KOPT-K1 (cell line): ENCODE measurements around the gene ITPKB.
A peak's percentile ranks its signal among the peaks of the same experiment; 100 is the strongest.
"Not testable (repeated sequence)": the region's sequence is repeated elsewhere in the genome, so short reads cannot be mapped to it uniquely, and the experiment has no call there.

Experiments
- H3K27ac ChIP-seq: fragments of 200-600 bp; sonication (generic); 2 replicates; pipeline ENCODE4 v1.5.1; 2016; ENCODE audit warnings: antibody characterized with exemption, mild to moderate bottlenecking, low read depth, low read length; ENCODE audit not compliant: poor library complexity, severe bottlenecking
- H3K36me3 ChIP-seq: fragments of 200-600 bp; sonication (generic); 2 replicates; pipeline ENCODE4 v1.5.1; 2017; ENCODE audit warnings: antibody characterized with exemption, mild to moderate bottlenecking, low read length, moderate library complexity; ENCODE audit not compliant: insufficient read depth
- H3K9me3 ChIP-seq: fragments of 200-600 bp; sonication (generic); 2 replicates; pipeline ENCODE4 v1.5.1; 2017; ENCODE audit warnings: antibody characterized with exemption, low read length, mild to moderate bottlenecking; ENCODE audit not compliant: insufficient read depth, poor library complexity, severe bottlenecking

Gene ITPKB

DNA sequence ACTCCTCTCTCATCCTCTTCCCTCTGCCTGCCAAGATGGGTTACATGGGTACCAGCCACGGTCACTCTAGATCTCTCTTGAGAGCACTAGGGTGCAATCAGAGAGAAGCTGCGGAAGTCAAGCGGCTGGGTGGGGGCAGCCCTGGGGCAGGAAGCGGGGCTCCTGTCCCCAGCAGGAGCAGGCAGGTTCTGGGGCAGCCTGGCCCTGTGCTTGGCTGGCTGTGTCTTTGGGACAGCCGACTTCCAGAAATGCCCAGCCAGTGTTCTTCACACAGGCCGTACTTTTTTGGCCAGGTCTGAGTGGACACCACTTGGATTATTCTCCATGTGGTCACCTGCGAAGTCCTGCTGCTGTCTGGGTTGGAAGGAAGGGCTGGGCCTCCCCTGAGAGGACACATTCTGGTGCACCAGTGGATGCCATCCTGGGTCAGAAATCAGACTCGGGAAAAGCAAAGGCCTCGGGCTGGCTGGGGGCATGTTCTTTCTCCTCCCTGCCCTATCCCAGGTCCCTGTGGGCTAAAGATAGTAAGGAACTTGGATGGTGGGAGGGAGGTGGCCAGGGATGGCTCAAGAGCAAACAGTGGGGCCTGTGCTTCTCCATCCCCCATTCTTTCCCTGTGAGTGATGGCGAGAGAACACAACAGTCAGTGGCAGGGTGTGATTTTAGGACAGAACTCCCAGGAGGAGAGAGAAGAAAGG, 93.7 kb downstream of the ITPKB start:
- Histone ChIP-seq H3K36me3 (peaks cover 46% of the 10 kb centered on the region), H3K27ac (no peak overlapping the region), H3K9me3 (no peaks in the 10 kb centered on the region)

- H3K36me3 ChIP-seq: peaks cover 47% of the 10 kb centered on the region
- no peak overlapping the region for H3K27ac ChIP-seq
- no peaks in the 10 kb centered on the region for H3K9me3 ChIP-seq
These were observed 94.4 kb downstream of the ITPKB start for GRCh38 chr1:226644541-226645176.

DNA sequence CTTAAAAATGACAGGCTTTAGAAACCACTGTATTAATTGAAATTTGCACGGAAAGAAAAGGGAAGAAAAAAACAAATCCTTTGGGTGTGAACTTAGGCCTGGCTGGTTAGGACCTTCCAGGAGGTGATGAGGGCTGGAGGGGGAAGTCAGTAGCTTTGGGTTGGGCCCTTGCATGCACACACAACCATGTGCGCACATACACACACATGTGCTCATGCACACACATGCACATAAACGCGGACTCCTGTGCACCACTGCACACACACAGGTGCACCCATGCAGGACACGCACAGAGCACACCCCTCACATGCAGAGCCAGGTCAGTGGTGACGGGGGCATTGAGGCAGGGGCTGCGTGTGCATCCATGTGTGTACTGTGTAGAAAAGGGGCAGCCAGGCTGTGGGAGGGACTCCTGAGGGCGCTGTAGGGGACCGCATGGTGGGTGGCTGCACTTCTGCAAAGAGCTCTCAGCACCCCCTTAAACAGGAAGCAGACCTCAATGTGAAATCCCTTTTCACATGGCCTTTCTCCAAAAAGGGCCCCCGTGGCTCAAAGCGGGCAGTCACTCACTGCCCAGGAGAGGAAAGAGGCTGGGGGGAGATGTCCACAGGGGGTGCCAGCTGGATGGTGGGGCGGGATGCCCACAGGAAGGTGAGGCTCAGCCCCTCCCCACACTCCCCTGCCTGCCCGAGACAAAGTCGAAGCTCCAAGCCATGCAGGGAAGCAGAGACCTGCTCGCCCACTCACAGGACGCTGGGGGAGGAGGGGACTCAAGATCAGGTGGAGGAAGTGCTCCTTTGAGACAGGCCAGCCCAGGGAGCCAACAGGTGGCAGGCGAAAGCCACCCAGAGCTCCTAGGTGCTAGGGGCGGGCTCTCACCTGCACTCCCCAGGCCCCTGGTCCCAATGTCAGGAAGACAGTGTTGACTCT, 95.2 kb downstream of the ITPKB start:
- Histone ChIP-seq H3K27ac (peak overlapping the region; percentile 29), H3K9me3 (no peaks in the 10 kb centered on the region), H3K36me3 (peaks cover 53% of the 10 kb centered on the region)

- peak overlapping the region; percentile 29 for H3K27ac ChIP-seq
- H3K36me3 ChIP-seq: peaks cover 49% of the 10 kb centered on the region
- H3K9me3 ChIP-seq: no peaks in the 10 kb centered on the region
These were observed 95.9 kb downstream of the ITPKB start for GRCh38 chr1:226643177-226643576.

DNA sequence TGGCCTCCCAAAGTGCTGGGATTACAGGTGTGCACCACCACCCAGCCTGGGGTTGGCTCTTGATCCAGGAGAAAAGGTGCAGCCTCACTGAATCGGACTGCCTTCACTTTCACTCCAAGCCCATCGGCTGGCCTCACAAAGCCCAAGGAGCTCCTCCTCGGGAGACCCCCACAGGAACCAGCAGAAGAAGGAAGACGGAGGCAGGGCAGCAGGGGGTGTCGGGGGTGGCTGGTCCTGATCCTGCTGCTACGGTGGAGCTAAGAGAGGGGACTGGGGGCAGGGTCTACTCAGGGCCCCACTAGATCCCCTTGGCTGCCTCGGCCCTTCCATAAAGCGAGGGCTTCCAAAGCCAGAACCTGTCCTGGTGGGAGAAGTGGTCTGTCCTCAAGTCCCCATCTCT, 96.7 kb downstream of the ITPKB start:
- Histone ChIP-seq H3K27ac (no peak overlapping the region), H3K36me3 (peaks cover 48% of the 10 kb centered on the region; the same call in 1 of the 2 replicates), H3K9me3 (no peaks in the 10 kb centered on the region)

GRCh38 chr1:226641671-226642231, 97.3 kb downstream of the ITPKB start:
- Histone ChIP-seq H3K9me3 (no peaks in the 10 kb centered on the region), H3K36me3 (peaks cover 48% of the 10 kb centered on the region; the same call in 1 of the 2 replicates), H3K27ac (no peak overlapping the region)

- H3K36me3 ChIP-seq: peaks cover 44% of the 10 kb centered on the region; the same call in 1 of the 2 replicates
- H3K9me3 ChIP-seq: no peaks in the 10 kb centered on the region
- H3K27ac ChIP-seq: no peak overlapping the region
These were observed 98.6 kb downstream of the ITPKB start for GRCh38 chr1:226640321-226641136.

- no peaks in the 10 kb centered on the region for H3K9me3 ChIP-seq
These were observed 99.4 kb downstream of the ITPKB start for GRCh38 chr1:226639631-226640061.

GRCh38 chr1:226639206-226639605, 99.9 kb downstream of the ITPKB start:
- not testable (repeated sequence) for H3K9me3 ChIP-seq, H3K27ac ChIP-seq
- peaks cover 36% of the 10 kb centered on the region; the same call in 1 of the 2 replicates for H3K36me3 ChIP-seq

More at GRCh38 chr1:226639631-226640061, 99.4 kb downstream of the ITPKB start:
- Histone ChIP-seq H3K36me3 (peaks cover 38% of the 10 kb centered on the region; the same call in 1 of the 2 replicates), H3K27ac (no peak overlapping the region)

DNA sequence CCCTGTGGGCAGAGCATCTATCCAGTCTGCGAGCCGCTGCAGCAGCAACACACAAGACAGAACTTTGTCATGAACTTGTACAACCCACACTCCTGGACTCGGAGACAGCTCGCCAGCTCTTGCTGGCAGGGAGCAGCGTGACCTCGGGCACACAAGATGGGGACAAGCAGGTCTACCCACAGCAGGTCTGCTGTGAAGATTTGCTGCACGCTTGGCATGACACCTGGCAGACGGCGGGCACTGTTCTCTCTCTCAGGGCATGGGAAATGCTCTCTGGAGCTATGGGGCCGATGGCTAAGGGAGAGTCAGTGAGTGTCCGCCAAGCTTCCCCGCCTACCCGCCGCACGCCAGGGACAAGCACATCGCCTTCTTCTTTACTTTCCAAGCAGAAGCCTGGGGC, 100.5 kb downstream of the ITPKB start:
- H3K36me3 ChIP-seq: peaks cover 36% of the 10 kb centered on the region; the same call in 1 of the 2 replicates

GRCh38 chr1:226638001-226638601, 101.0 kb downstream of the ITPKB start:
- Histone ChIP-seq H3K36me3 (peaks cover 36% of the 10 kb centered on the region; the same call in 1 of the 2 replicates), H3K9me3 (no peaks in the 10 kb centered on the region), H3K27ac (no peak overlapping the region)

More for the DNA sequence above, 100.5 kb downstream of the ITPKB start:
- Histone ChIP-seq H3K27ac (no peak overlapping the region), H3K9me3 (no peaks in the 10 kb centered on the region)

- Histone ChIP-seq H3K36me3 (peaks cover 36% of the 10 kb centered on the region; the same call in 1 of the 2 replicates), H3K27ac (no peak overlapping the region), H3K9me3 (no peaks in the 10 kb centered on the region)
These were observed 101.7 kb downstream of the ITPKB start for GRCh38 chr1:226637147-226637935.

GRCh38 chr1:226636847-226637096, 102.3 kb downstream of the ITPKB start:
- Histone ChIP-seq H3K36me3 (peaks cover 33% of the 10 kb centered on the region; the same call in 1 of the 2 replicates), H3K27ac (no peak overlapping the region), H3K9me3 (no peaks in the 10 kb centered on the region)
